Activated naive CD8-positive, alpha-beta T cell treated with anti-CD3 and anti-CD28 coated beads, Interleukin-2, amount 50 U/mL, for 16 hours (primary cell): ENCODE data around the gene CAMK2N1.
"Not testable (repeated sequence)": the region's sequence is repeated elsewhere in the genome, so short reads cannot be mapped to it uniquely, and the experiment has no call there.

Source experiments
- DNase-seq: peaks from one replicate; pipeline ENCODE4 v3.0.0-alpha.2; 2020; ENCODE audit warnings: low read depth, low spot score

CAMK2N1 gene

DNA sequence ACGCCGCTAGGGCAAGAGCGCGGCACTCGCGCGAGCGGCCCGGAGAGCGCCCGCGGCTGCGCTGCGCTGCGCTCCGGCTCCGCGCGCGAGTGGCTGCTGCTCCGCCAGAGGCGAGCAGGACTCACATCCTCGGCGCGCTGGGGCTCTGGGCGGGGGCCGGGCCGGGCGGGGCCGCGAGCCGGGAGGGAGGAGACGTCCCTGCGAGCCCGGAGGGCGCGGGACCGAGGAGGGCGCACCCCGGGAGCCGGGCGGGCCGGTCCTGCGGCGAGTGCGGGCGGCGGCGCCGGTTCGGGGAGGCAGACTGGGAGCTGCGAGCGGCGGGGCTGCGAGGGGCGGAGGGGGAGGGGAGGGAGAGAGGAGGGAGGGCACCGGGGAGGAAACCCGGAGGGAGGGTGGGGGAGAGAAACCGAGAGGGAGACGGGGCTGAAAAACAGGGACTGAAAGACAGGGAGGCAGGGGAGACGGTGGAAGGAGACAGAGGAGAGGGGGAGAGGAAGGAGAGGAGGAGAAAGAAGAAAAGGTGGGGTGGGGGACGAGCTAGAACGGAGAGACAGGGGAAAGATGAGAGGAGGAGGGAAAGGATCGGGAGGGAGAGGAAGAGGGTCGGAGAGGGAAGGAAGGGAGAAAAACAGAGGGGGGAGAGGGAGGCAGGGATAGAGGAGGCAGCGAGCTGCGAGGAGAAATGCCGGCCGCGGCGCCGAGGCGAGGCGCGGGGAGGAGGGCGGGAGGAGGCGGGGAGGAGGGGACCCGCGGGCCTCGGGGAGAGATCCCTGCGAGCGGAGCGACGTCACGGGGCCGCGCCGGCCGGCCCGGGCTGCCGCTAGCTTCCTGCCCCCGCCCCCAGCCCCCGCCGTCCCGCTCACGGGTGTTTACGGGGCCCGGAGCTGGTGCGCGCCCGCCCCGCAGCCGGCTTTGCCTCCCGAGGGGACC, at the start of gene CAMK2N1:
Gene CAMK2N1, minus strand, starts transcription at position 684 of the 930 bp plus-strand sequence. CDS start 831 bp downstream, outside the sequence.
- no peak for DNase-seq

DNA sequence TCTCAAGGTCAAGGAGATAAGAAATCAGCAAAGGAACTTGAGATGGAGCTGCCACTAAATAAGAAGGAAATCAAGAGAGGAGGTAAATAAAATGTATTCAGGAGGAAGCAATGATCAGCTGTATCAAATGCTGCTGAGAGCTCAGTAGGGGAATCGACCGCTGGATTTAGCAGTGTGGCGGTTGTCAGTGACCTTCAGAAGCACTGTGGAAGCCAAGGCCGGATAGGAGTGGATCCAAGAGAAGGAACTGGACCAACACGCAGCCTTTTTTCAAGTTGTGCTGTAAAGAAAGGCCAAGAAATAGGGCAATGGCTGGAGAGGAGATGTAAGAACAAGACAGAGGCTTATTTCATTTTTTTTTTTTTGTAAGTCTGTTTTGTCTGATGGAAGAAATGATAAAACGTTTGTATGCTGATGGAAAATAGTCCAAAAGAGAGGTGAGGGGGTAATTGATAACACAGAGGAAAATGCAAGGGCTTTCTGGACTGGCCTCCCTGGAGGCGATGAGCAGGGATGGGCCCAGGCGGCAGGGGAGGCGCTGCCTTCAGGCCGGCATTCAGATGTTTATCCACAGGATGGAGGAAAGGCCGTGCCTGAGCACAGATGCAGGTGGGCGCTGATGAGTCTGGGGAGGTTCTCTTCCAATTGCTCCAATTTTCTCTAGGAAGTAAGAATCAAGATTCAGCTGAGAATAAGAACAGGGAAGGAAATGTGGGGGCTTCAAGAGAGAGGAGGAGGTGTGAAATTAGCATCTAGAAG, 48.8 kb upstream of the CAMK2N1 start:
- DNase-seq, result no peak

DNA sequence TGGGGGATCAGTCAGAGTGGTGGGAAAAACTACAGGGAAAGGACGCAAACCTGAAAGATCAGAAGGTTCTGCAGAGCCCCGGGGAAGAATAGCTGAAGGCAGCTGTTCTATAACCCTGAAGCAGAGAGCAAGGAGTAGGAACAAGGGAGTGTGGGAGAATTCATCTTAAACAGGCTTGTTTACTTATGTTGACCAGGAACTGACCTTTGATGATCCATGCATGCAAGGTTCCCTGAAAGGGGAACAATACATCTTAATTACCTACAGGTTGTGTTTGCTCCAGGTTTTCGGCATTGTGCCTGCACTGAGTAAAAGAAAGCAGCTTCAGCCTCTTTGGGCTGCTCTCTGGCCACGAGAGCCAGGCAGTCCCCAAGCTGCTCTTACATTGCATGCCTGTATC, 47.6 kb upstream of the CAMK2N1 start:
- DNase-seq, result no peak

DNA sequence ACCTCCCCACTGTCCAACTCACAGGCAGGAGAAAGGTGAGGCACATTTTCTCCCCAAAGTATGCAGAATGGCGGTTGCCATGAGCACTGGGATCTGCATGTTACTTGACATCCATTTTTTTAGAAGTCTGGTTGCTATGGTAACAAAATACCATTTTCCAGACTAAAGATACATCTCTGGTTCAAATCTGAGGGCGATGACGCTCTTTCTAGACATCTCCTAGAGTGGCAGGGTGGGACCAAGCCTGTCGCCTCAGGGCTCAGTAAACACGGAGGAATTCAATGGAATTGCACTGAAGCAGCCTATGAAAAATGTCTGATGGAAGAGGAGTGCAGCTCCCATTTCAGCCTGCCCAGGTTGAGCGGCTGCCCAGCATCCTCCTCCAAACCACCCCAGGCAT, 44.9 kb upstream of the CAMK2N1 start:
- no peak for DNase-seq

DNA sequence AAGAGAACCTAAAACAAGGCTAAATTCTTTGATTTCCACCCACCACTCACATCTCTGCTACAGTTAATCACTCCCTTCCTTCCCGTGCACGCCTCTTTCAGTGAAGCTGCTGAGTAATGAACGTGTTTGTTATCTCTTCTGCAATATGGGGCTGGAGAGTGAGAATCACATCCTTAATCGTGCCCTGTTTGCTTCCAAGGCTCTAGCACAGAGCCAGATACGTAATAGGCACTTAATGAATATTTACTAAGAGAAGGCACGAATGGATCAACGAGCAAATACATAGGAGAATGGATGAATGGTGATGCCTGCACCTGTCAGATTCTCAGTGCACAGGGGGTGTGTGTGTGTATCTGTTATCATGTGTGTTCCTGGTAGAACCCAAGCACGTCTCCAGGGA, 44.3 kb upstream of the CAMK2N1 start:
- DNase-seq, result no peak

DNA sequence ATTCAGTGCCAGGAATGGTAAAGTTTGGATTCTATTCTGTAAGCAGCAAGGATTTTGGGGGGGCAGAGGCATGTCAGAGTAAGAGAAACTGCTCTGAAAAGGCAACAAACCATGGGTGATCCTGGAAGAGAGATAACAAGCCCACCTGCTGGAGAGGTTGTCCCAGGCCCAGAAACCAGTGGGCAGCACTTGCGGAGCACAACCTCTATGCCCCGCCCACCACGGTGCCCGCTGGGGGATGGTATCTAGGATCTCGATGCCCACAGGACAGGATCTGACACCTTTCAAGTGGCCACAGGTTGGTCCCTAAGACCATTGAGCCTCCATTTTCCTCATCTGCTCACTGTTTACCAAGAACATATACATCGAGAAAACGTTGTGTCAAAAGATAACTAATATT, 42.2 kb upstream of the CAMK2N1 start:
- DNase-seq, result no peak

DNA sequence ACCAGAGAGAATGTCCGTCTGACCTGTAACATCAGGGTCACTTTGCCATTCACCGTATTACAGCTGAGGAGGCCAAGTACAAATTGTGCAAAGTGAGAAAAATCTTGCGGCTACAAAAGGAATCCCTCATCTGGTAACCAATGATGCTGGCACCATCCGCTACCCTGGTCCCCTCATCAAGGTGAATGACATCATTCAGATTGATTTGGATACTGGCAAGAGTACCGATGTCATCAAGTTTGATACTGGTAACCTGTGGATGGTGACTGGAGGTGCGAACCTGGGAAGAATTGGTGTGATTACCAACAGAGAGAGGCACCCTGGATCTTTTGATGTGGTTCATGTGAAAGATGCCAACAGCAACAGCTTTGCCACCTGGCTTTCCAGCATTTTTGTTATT, 40.3 kb upstream of the CAMK2N1 start:
- no peak for DNase-seq

DNA sequence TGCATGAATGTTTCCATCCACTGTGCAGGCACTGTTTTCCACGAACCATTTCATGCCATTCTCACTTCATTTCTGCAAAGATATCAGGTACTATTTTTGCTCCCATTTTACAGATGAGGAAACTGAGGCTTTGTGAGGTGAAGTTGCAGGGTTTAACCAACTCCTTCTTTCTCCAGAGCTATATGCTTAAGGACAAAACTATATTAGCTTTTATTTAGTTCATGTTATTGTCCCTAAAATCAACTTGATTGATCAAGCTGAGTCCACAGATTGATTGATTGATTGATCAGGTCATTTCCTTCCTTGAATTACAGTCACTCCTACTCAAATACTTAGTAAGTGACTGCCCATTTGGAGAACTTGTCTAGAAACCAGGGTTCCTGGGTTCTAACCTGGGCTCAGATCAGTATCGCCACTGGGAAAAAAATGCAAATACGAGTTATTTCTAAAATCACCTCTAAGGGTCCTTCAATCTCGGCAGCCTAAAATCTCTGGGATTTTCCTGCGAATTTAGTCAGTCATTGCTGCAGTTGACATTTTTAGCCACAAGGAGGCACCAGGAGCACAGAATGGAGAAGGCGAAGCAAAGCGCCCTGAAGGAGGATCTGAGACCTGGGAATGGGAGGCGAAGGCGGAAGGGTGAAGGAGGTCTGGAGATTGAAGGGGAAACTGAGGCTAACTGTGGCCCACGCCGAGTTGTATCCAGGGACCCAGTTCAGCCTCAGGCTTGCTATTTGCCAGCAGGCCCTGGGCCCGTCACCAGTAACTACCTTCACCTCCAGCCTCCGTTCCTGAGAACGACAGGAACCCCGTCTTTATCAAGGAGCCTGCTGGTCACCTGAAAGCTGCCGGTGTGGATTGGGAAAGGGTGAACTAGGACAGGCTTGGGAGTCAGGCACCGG, 36.2 kb upstream of the CAMK2N1 start:
- DNase-seq, result peak; percentile 51

DNA sequence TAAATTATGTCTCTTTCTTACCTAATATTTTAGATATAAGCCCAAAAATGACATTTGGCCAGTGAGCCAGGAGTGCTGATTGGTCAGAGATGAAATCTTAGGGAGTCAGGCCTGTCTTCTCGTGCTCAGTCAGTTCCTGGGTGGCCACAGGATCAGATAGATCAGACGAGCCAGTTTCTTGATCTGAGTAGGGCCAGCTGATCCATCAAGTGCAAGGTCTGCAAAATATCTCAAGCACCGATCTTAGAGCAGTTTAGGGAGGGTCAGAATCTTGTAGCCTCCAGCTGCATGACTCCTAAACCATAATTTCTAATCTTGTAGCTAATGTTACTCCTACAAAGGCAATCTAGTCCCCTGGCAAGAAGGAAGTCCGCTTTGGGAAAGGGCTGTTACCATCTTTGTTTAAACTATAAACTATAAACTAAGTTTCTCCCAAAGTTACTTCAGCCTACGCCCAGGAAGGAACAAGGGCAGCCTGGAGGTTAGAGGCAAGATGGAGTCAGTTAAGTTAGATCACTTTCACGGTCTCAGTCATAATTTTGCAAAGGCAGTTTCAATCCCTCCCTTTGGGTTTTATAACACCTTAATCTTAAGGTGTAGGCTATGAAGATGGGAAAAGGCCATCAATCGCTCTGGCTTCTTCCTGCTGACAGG, 33.7 kb upstream of the CAMK2N1 start:
- not testable (repeated sequence) for DNase-seq

DNA sequence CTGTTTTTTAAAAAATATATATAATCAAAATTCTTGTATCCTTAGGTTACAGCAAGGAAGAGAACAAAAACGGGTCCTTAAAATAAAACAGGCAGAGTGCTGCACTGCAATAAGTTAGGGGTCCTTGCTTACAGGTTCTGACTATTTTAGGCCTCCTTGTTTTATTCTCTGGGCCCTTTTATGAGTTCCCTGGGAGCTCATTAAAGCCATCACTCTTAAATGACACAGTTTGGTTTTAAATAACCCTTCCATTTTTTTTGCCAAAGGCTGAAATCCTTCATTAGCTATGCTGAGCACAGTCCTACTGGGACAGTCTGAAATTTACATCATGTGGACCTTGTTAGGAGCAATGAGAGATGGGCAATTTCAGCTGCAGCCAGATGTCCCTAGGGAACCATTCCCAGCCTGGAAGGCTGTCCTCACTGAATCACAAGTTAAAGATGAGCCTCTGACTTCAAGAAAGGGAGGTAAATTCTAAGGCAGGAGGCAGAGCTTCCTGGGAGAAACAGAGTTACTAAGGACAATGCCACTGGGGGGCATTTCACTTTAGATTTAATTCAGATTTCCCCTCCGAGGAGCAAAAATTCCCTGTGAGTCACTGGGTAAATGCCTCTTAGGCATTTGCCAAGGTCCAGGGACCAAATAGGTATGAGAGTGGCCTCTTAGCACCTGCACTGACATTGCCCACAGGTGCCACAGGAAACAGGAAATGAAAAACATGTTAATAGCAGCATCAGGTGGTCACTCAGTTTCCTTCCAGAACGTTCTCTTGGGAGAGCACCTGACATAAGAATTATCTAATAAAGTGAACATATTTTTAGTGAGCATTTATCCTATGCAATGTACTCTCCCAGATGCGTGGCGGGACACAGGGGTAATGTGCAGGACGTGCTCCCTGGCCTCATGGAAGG, 25.8 kb upstream of the CAMK2N1 start:
- DNase-seq, result no peak

DNA sequence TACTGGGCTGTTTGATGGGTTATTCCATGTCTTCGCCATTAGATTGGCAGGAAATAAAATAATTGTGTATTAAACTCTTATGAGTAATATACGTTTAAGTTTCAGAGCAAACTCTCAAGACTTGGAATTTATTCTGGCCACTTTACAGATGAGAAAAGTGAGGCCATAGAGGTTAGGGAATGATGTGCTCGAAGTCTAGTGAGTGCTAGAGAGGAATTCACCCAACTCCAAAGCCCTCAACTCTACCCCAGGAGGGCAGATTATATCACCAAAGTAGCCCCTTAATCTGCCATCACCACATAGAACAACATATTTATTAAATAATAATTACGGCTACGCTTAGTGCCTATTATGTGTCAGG, 22.4 kb upstream of the CAMK2N1 start:
- DNase-seq, result no peak

DNA sequence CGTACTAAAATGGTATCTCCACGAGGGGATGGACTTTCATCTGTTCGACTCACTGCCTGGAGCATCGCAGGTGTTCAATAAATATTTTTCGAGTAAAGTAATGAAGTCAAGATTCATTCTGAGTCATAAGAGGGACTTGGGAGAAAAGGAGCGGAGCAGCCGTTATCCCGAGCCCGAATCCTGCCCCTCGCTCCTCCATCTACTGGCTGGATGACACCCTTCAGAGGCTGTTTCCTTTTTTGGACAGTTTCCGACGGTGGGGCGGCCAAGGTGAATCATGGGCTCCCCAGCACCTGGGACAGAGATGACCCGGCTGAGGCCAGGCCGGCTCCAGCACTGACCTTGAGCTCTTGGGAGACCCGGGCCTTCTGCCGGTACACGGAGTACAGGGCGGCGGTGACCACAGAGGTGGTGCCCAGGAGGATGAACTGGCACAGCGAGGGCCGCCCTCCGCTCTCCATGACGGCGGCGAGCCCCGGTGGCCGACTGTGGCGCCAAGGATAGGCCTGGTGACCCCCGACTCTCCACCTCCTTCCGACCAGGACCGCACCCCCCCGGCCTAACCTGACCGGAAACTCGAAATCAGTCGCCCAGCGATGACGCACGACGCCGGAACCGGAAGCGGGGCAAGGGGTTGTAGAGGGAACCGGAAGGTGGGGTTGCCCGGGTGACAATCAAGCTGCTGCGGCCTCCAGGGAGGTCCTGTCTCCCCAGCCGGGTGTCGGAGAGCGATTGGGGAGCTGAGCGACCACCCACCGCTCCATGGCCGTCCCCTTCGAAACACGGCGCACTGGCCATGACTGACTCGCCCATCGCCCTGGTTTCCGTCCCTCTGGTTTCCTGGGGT, 21.8 kb upstream of the CAMK2N1 start, which contains the start of gene MUL1:
Gene MUL1, minus strand, starts transcription at position 588 of the 847 bp plus-strand sequence. Its CDS starts 127 bp downstream, at position 461.
- DNase-seq, result peak; percentile 89

DNA sequence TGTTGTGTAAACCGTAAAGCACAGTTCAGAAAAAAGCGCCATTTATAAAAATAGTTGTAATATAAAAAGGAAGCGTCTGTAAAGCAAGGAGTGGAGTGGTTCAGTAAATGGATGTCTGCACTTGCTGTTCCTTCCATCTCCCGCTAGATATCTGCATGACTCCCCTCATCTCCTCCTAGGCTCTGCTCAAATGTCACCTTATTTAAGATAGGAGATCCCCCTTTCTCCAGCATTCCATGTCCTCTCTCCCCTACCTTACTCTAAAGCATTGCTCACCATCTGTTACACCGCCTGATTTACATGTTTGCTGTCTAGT, 21.2 kb upstream of the CAMK2N1 start:
- no peak for DNase-seq

DNA sequence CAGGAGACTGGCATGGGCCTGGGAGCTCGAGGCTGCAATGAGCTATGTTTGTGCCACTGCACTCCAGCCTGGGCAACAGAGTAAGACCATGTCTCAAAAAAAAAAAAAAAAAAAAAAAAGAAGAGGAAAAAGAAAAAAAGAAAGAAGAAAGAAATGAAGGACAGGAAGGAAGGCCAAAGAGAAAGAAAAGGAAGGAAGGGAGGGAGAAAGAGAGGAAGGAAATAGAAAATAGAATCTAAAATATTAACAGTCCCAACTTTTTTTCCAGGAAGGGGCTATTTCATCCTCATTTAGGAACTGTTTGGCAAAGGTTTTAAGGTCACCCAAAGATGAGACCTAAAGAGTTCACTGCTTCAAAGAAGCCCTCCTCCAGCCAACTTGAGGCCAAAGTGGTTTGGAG, 19.5 kb upstream of the CAMK2N1 start:
- no peak for DNase-seq

DNA sequence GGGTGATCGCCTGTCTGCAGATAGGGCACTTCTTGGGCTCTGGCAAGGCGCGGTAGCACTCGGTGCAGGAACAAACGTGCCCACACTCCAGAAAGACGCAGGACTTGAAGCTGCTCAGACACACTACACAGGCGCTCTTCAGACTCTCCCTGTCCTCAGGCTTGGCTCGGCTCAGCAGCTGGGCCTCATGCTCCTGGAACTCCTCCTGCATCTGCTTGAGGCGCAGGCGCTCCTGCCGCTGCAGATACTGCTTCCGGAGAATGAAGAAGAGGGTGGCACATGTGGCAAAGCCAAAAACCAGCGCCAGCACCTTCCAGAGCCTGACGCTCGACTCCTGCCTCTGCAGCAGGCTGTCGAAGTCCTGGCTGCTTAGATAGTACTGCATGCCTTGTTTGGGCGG, 14.7 kb upstream of the CAMK2N1 start:
- DNase-seq, result no peak

DNA sequence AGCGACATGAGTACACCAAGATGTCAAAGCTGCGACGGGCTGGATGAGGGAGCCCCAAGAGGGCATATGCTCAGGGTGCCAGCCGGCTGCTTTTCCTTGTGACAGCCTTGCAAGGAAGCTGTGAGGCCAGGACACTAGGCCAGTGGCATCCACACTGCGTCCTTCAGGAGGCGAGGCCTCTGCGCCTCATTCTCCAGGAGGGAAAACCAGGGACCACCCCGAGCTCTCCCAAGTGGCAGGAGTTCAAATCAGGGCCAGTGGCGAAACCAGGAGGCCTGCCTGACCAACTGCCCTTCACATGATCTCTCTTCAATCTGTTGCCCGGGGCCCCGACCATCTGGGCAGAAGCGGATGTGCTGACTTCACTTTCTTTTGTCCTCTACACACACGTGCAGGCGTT, 13.7 kb upstream of the CAMK2N1 start:
- no peak for DNase-seq

DNA sequence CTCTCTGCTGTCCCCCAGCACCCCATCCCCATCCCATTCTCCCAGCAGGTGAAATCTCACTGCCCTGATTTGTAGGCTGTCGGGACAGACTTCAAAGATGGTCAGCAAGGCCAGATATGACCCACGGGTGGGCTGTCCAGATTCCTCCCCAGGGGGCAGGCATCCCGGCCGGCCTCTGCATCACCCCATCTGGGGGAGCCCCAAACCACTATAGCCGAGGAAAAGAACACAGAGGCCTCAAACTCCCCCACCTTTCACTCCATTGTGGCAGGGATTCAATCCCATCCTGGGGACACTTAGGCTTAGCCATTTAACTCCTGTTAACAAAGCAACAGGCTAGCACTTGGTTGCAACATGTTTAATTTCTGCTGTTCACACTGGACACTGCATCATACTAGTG, 13.1 kb upstream of the CAMK2N1 start:
- no peak for DNase-seq

DNA sequence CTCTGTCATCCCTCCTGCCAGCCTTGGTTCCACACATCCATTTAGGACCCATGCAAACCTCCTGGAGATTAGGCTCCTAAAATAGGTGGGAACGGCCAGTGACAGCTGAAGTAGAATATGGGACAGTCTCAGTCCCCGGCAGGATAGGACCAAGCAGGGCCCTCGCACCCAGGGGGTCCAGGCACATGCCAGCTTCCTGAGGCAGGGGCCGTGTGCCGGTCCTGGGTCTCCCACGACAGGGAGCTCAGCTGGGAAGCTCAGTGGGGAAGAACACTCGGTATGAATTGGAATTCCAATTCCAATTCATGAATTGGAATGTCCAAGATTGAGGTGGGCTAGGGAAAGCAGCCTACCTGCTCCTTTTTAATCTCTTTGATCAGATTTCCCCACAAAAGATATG, 12.1 kb upstream of the CAMK2N1 start:
- DNase-seq, result no peak

DNA sequence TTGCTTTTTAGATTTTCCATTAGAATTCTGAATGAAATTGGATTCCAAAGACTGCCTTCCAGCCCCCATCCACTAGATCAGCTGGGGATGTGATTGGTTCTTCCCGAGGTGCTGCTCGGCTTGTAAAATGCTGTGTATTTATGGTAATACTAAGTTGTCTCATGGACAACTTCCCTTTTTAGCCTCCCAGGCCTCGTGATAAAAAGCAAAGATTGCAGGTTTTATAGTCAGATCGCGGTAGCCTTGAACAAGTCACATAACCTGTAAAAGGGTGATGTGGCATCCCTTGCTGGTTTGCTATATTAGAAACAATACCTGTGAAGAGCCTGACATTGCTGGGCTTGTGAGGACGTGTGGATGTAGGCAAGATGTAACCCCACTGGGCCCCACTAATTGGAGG, 11.5 kb upstream of the CAMK2N1 start:
- no peak for DNase-seq
